ENCODE data around the gene IGF2BP2. TPM values are rescaled to one million over a fixed set of nuclear protein-coding genes. Genes with fewer than 3 reads are reported as not detected.
"Not testable (repeated sequence)": the region's sequence is repeated elsewhere in the genome, so short reads cannot be mapped to it uniquely, and the experiment has no call there.

The IGF2BP2 gene
- total RNA-seq, 1 donor from 2014 or later: 15.9 TPM

GRCh38 chr3:185818267-185818875 lies 6.5 kb downstream of the IGF2BP2 start:
- no peak for DNase-seq (ENCODE audit: missing footprints)
- ATAC-seq: no peak
- intact Hi-C loops (cut with DNase I): no loop called here

GRCh38 chr3:185815391-185816282 lies 9.2 kb downstream of the IGF2BP2 start:
- DNase-seq (ENCODE audit: missing footprints): no peak
- intact Hi-C loops (cut with DNase I): no loop called here
- ATAC-seq: peak; percentile 50

- no peak for ATAC-seq
- no peak for DNase-seq (ENCODE audit: missing footprints)
- intact Hi-C loops (cut with DNase I): no loop called here
These were observed 11.1 kb downstream of the IGF2BP2 start for GRCh38 chr3:185813691-185814215.

DNA sequence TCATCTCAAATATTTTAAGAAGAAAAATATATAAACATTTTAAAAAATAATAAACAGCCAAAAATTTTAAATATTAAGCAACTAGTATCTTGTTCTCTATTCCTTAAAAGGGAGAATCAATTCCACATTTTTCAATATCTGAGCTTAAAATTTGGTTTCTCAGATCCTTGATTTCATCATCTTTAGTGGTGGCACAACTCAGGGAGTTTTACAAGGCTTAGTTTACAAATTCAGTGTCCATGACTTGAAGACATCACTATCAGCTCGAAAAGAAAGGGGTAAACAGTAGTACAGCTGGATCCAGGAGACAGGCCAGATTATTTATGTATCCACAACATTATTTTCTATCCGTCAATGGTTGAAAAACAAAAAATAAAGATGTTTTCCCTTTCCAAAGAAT lies 11.6 kb downstream of the IGF2BP2 start:
- DNase-seq (ENCODE audit: missing footprints): no peak
- intact Hi-C loops (cut with DNase I): no loop called here
- no peak for ATAC-seq

- DNase-seq (ENCODE audit: missing footprints): no peak
- ATAC-seq: no peak
- intact Hi-C loops (cut with DNase I): no loop called here
These were observed 17.3 kb downstream of the IGF2BP2 start for GRCh38 chr3:185807445-185808068.

DNA sequence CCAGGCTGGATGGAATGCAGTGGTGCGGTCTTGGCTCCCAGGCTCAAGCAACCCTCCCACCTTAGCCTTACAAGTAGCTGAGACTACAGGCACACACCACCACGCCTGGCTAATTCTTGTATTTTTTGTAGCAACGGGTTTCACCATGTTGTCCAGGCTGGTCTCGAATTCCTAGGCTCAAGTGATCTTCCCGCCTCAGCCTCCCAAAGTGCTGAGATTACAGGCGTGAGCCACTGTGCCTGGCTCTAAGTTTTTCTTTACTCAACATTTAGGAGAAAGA lies 26.1 kb downstream of the IGF2BP2 start:
- DNase-seq (ENCODE audit: missing footprints); intact Hi-C loops (cut with DNase I); ATAC-seq: not testable (repeated sequence)

DNA sequence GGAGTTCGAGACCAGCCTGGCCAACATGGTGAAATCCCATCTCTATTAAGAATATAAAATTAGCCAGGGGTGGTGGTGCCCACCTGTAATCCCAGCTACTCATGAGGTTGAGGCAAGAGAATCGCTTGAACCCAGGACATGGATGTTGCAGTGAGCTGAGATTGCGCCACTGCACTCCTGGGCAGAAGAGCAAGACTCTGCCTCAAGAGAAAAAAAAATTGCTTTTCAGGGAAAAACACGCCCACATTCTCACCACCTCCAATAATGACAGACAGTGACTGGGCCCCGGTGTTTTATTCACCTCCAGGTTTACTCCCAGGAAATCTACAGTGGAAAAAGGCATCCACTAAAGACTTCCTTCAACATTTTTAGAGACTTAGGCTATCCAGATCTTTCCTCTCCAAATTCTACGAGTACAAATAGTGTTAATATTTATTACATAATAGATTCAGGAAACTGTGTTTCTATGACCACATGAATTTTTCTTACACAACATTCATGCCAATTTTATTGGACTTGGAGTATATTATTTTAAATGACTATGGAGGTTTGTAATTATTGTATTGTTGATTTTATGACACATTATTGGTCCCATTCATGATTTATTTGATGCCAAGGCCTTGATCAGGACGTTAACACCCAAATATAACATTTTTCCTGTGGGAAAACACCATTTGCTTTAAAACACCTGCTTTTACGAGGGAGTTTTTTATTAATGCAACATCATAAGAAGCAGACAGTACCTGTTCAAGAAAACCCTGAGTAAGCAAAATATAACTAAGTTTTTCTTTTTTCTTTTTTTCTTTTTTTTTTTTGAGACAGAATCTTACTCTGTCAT lies 26.6 kb downstream of the IGF2BP2 start:
- no peak for ATAC-seq
- intact Hi-C loops (cut with DNase I): no loop called here
- DNase-seq (ENCODE audit: missing footprints): no peak

GRCh38 chr3:185797108-185797881 lies 27.5 kb downstream of the IGF2BP2 start:
- no peak for DNase-seq (ENCODE audit: missing footprints)
- no peak for ATAC-seq
- intact Hi-C loops (cut with DNase I): no loop called here

- DNase-seq (ENCODE audit: missing footprints) (no peak), ATAC-seq (no peak)
- intact Hi-C loops (cut with DNase I): no loop called here
These were observed 28.3 kb downstream of the IGF2BP2 start for GRCh38 chr3:185796431-185797107.

GRCh38 chr3:185793381-185793780 lies 31.5 kb downstream of the IGF2BP2 start:
- no peak for ATAC-seq
- no peak for DNase-seq (ENCODE audit: missing footprints)
- intact Hi-C loops (cut with DNase I): no loop called here

- ATAC-seq: no peak
- intact Hi-C loops (cut with DNase I): no loop called here
- no peak for DNase-seq (ENCODE audit: missing footprints)
These were observed 31.9 kb downstream of the IGF2BP2 start for GRCh38 chr3:185792955-185793354.

- intact Hi-C loops (cut with DNase I): no loop called here
- no peak for ATAC-seq
- no peak for DNase-seq (ENCODE audit: missing footprints)
These were observed 34.7 kb downstream of the IGF2BP2 start for GRCh38 chr3:185789891-185790830.

DNA sequence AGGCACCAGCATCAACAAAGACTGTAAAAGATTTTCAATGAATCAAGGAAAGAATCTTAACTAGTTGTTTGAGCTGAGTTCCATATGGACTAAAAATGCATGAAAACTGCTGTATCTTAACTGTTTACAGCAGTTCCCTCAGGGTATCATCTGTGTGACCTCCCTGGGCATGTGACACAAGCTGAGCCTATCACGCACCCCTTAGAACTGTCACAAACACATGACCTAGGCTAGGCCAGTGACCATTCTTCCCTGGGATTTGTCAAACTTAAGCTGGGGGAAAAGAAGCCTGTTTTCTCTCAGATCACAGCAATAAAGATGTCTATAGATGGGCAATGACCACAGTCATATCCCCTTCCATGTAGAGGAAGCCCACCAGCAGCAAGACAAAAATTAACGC lies 35.7 kb downstream of the IGF2BP2 start:
- ATAC-seq (no peak), DNase-seq (ENCODE audit: missing footprints) (no peak)
- intact Hi-C loops (cut with DNase I): no loop called here

DNA sequence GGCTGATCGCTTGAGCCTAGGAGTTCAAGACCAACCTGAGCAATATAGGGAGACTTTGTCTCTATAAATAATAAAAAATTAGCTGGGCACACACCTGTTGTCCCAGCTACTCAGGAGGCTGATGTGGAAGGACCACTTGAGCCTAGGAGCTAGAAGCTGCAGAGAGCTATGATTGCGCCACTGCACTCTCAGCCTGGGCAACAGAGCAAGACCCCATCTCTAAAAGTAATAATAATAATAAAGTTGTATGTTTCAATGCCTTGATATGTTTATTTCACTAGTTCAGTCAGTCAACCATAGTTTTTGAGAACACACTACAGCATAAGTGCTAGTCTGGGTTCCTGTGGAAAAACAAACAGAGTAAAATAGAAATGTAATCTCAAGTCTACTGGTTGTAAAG lies 36.5 kb downstream of the IGF2BP2 start:
- DNase-seq (ENCODE audit: missing footprints): no peak
- ATAC-seq: no peak
- intact Hi-C loops (cut with DNase I): no loop called here

GRCh38 chr3:185786956-185787877 lies 37.6 kb downstream of the IGF2BP2 start:
- DNase-seq (ENCODE audit: missing footprints) (no peak), ATAC-seq (no peak)
- intact Hi-C loops (cut with DNase I): no loop called here

DNA sequence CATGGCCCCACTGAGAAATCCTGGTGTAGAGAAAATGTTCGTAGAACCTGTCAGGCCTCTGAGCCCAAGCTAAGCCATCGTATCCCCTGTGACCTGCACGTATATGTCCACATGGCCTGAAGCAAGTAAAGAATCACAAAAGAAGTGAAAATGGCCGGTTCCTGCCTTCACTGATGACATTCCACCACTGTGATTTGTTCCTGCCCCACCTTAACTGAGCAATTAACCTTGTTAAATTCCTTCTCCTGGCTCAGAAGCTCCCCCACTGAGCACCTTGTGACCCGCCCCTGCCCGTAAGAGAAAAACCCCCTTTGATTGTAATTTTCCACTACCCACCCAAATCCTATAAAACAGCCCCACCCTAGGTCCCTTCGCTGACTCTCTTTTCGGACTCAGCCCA lies 38.6 kb downstream of the IGF2BP2 start:
- ATAC-seq; DNase-seq (ENCODE audit: missing footprints); intact Hi-C loops (cut with DNase I): not testable (repeated sequence)

All from Right ventricle myocardium inferior (tissue), 1 donor.